ENCODE data around the gene TMOD3. TPM values are rescaled to one million over a fixed set of nuclear protein-coding genes. Genes with fewer than 3 reads are reported as not detected.
A peak's percentile ranks its signal among the peaks of the same experiment; 100 is the strongest.

TMOD3 gene
- total RNA-seq, 1 donor from 2014 or later, result 28.3 TPM

- peaks cover 11% of the 10 kb centered on the region for H3K36me3 Mint-ChIP-seq
- no peak overlapping the region for H3K4me3 Mint-ChIP-seq
- H3K27ac Mint-ChIP-seq, result no peak overlapping the region
- DNase-seq (ENCODE audit: low spot score in 2 of 2, unreplicated experiment in 2 of 2), result no peak
- H3K9me3 Mint-ChIP-seq, result peaks cover 23% of the 10 kb centered on the region
- H3K27me3 Mint-ChIP-seq (ENCODE audit: low read depth), result no peaks in the 10 kb centered on the region
- peaks cover 9% of the 10 kb centered on the region for H3K4me1 Mint-ChIP-seq
- no peak for TF ChIP-seq CTCF (IDR thresholded peaks at IDR 0.05; ENCODE audit: unreplicated experiment)
Observed at GRCh38 chr15:51816611-51817010, 12.8 kb upstream of the TMOD3 start.

GRCh38 chr15:51818150-51818549 is 11.3 kb upstream of the TMOD3 start:
- Mint-ChIP-seq H3K4me3 (no peak overlapping the region), H3K4me1 (peaks cover 9% of the 10 kb centered on the region), H3K36me3 (peaks cover 11% of the 10 kb centered on the region), H3K9me3 (peaks cover 28% of the 10 kb centered on the region), H3K27ac (no peak overlapping the region), H3K27me3 (ENCODE audit: low read depth) (no peaks in the 10 kb centered on the region)
- DNase-seq (ENCODE audit: low spot score in 2 of 2, unreplicated experiment in 2 of 2), result no peak
- no peak for TF ChIP-seq CTCF (IDR thresholded peaks at IDR 0.05; ENCODE audit: unreplicated experiment)

- TF ChIP-seq CTCF (IDR thresholded peaks at IDR 0.05; ENCODE audit: unreplicated experiment), result no peak
- Mint-ChIP-seq H3K9me3 (peaks cover 14% of the 10 kb centered on the region), H3K4me3 (no peak overlapping the region), H3K4me1 (peaks cover 5% of the 10 kb centered on the region), H3K27me3 (ENCODE audit: low read depth) (no peaks in the 10 kb centered on the region), H3K36me3 (peaks cover 5% of the 10 kb centered on the region), H3K27ac (no peak overlapping the region)
- no peak for DNase-seq (ENCODE audit: low spot score in 2 of 2, unreplicated experiment in 2 of 2)
Observed at GRCh38 chr15:51825698-51826097, 3.8 kb upstream of the TMOD3 start.

GRCh38 chr15:51828621-51829375 is 655 bp upstream of the TMOD3 start:
- Mint-ChIP-seq H3K27me3 (ENCODE audit: low read depth) (no peaks in the 10 kb centered on the region), H3K4me1 (peaks cover 14% of the 10 kb centered on the region), H3K9me3 (no peaks in the 10 kb centered on the region), H3K36me3 (no peaks in the 10 kb centered on the region), H3K4me3 (peak overlapping the region; percentile 90), H3K27ac (no peak overlapping the region)
- no peak for DNase-seq (ENCODE audit: low spot score in 2 of 2, unreplicated experiment in 2 of 2)
- TF ChIP-seq CTCF (IDR thresholded peaks at IDR 0.05; ENCODE audit: unreplicated experiment), result no peak

- Mint-ChIP-seq H3K9me3 (no peaks in the 10 kb centered on the region), H3K4me1 (peaks cover 14% of the 10 kb centered on the region), H3K36me3 (no peaks in the 10 kb centered on the region), H3K27me3 (ENCODE audit: low read depth) (no peaks in the 10 kb centered on the region), H3K27ac (peak overlapping the region; percentile 97), H3K4me3 (peak overlapping the region; percentile 90)
- no peak for DNase-seq (ENCODE audit: low spot score in 2 of 2, unreplicated experiment in 2 of 2)
- no peak for TF ChIP-seq CTCF (IDR thresholded peaks at IDR 0.05; ENCODE audit: unreplicated experiment)
Observed at GRCh38 chr15:51830276-51830806, 888 bp downstream of the TMOD3 start.
